ENCODE results near the gene PRLH. TPM values are rescaled to one million over a fixed set of nuclear protein-coding genes. Genes with fewer than 3 reads are reported as not detected.

PRLH gene
- total RNA-seq, 2 donors from 2014 or later, result not detected

GRCh38 chr2:237616373-237616733 is 50.0 kb downstream of the PRLH start:
- H3K27me3 Mint-ChIP-seq, result peaks cover 2 to 14% of the 10 kb centered on the region in 2 donors
- no peak for ATAC-seq
- DNase-seq (ENCODE audit: low spot score), result no peak
- H3K4me3 Mint-ChIP-seq, result no peak overlapping the region
- H3K9me3 Mint-ChIP-seq, result no peaks in the 10 kb centered on the region
- H3K27ac Mint-ChIP-seq, result no peak overlapping the region
- peaks cover 8 to 10% of the 10 kb centered on the region in 2 donors for H3K4me1 Mint-ChIP-seq (ENCODE audit: low read depth in 2 of 2)
- H3K36me3 Mint-ChIP-seq, result no peaks in the 10 kb centered on the region

Other genes starting within 250 kb of the PRLH start
- gene COL6A3, start 152.4 kb upstream of the PRLH start, total RNA-seq, result under 1 TPM in 1 of 2 donors, not detected in 1; 0.11 TPM
- gene MLPH, start 79.3 kb upstream of the PRLH start, total RNA-seq, result not detected
- not detected for gene RAB17, start 24.2 kb downstream of the PRLH start, total RNA-seq
- 100 to 1,000 TPM; 125 to 203 TPM for gene LRRFIP1, start 61.0 kb downstream of the PRLH start, total RNA-seq
- 1 to 10 TPM in 1 of 2 donors, under 1 TPM in 1; 0.45 to 3.2 TPM for gene RBM44, start 232.2 kb downstream of the PRLH start, total RNA-seq

Data from natural killer cell treated with Interleukin-12 subunit alpha and Interleukin-12 subunit beta and Interleukin-15 and Interleukin-18, amount 100 ng/mL, for 72 hours (primary cell).